Measurements from ENCODE around the gene MMP7.

- TF ChIP-seq CTCF (IDR thresholded peaks at IDR 0.05; ENCODE audit: extremely low read depth in 1 of 2, insufficient read depth in 1 of 2, low read depth in 1 of 2, low read length in 2 of 2) (no peak), POLR2A (IDR thresholded peaks at IDR 0.05; ENCODE audit: low read depth, low read length) (no peak), POLR2AphosphoS5 (IDR thresholded peaks at IDR 0.05; ENCODE audit: insufficient read depth, low read depth, low read length) (no peak), EZH2 (IDR thresholded peaks at IDR 0.05; ENCODE audit: borderline replicate concordance, low read depth, low read length, severe bottlenecking) (no peak)
Observed at GRCh38 chr11:102560555-102561011, 30.0 kb upstream of the MMP7 start.
